OCI-LY1 (cell line): ENCODE data around the gene KMT5C.

Source experiments
- H2AFZ ChIP-seq: fragments of 200-600 bp; sonication (generic), shearing (Covaris generic); 2 replicates; pipeline ENCODE4 v1.6.0; 2014; ENCODE audit warnings: antibody characterized with exemption, mild to moderate bottlenecking, low read length
- H3F3A ChIP-seq: fragments of 200-600 bp; sonication (generic), shearing (Covaris generic); 2 replicates; pipeline ENCODE4 v1.6.0; 2014; ENCODE audit warnings: mild to moderate bottlenecking, antibody characterized with exemption, low read length, moderate library complexity; ENCODE audit not compliant: insufficient read depth
- H3K27ac ChIP-seq: fragments of 200-600 bp; sonication (generic); 2 replicates; pipeline ENCODE4 v1.5.1; 2014; ENCODE audit warnings: low read length, mixed run types, mild to moderate bottlenecking, low read depth; ENCODE audit not compliant: poor library complexity, severe bottlenecking
- H3K27me3 ChIP-seq: fragments of 200-600 bp; sonication (generic); 2 replicates; pipeline ENCODE4 v1.6.0; 2014; ENCODE audit warnings: antibody characterized with exemption, mild to moderate bottlenecking, low read length, moderate library complexity; ENCODE audit not compliant: insufficient read depth
- H3K36me3 ChIP-seq: fragments of 200-600 bp; sonication (generic); 2 replicates; pipeline ENCODE4 v1.6.1; 2014; ENCODE audit warnings: mild to moderate bottlenecking, antibody characterized with exemption, low read length, moderate library complexity, mixed read lengths; ENCODE audit not compliant: insufficient read depth
- H3K4me1 ChIP-seq: fragments of 200-600 bp; sonication (generic); 2 replicates; pipeline ENCODE4 v1.5.1; 2014; ENCODE audit warnings: mild to moderate bottlenecking, low read length, moderate library complexity; ENCODE audit not compliant: insufficient read depth, severe bottlenecking
- H3K4me2 ChIP-seq: fragments of 200-600 bp; sonication (generic), shearing (Covaris generic); 2 replicates; pipeline ENCODE4 v1.6.1; 2014; ENCODE audit warnings: low read length
- H3K4me3 ChIP-seq: fragments of 200-600 bp; sonication (generic); 2 replicates; pipeline ENCODE4 v1.5.1; 2014; ENCODE audit warnings: low read length, low read depth, mild to moderate bottlenecking, mixed read lengths; ENCODE audit not compliant: poor library complexity, severe bottlenecking
- H3K79me2 ChIP-seq: fragments of 200-600 bp; shearing (Covaris generic); 2 replicates; pipeline ENCODE4 v1.6.1; 2016; ENCODE audit warnings: mixed run types, low read length, mixed read lengths; ENCODE audit not compliant: insufficient read depth
- H3K9ac ChIP-seq: fragments of 200-600 bp; sonication (generic), shearing (Covaris generic); 2 replicates; pipeline ENCODE4 v1.6.1; 2014; ENCODE audit warnings: mild to moderate bottlenecking, low read length, mixed read lengths
- H3K9me2 ChIP-seq: fragments of 200-600 bp; sonication (generic), shearing (Covaris generic); 2 replicates; pipeline ENCODE4 v1.6.1; 2014; ENCODE audit warnings: low read depth, mild to moderate bottlenecking, low read length, mixed read lengths
- H3K9me3 ChIP-seq: fragments of 200-600 bp; shearing (Covaris generic); 2 replicates; pipeline ENCODE4 v1.6.1; 2014; ENCODE audit warnings: low read length, mixed read lengths
- H4K20me1 ChIP-seq: fragments of 200-600 bp; sonication (generic), shearing (Covaris generic); 2 replicates; pipeline ENCODE4 v1.6.0; 2016; ENCODE audit warnings: mild to moderate bottlenecking, low read length; ENCODE audit not compliant: insufficient read depth
- CTCF ChIP-seq: fragments of 200-600 bp; sonication (generic), shearing (Covaris generic); IDR thresholded peaks from 2 replicates; pipeline ENCODE4 v1.5.1; 2017; ENCODE audit warnings: mild to moderate bottlenecking, antibody characterized with exemption, low read length, moderate library complexity, mixed read lengths
- EZH2 ChIP-seq: fragments of 200-600 bp; sonication (generic), shearing (Covaris generic); IDR thresholded peaks from 2 replicates; pipeline ENCODE4 v1.8.0; 2017; ENCODE audit warnings: borderline replicate concordance, mixed run types, mild to moderate bottlenecking, antibody characterized with exemption, low read length, moderate library complexity, mixed read lengths

KMT5C gene

GRCh38 chr19:55344444-55344843 lies 4.8 kb downstream of the KMT5C start:
- Histone ChIP-seq H3K27ac (no peak overlapping the region), H3K36me3 (peaks cover 21% of the 10 kb centered on the region), H3K4me1 (peaks cover 16% of the 10 kb centered on the region), H3K4me3 (no peak overlapping the region), H3K27me3 (no peaks in the 10 kb centered on the region), H3K4me2 (no peak overlapping the region), H3K9ac (no peak overlapping the region), H3F3A (no peaks in the 10 kb centered on the region), H4K20me1 (no peaks in the 10 kb centered on the region), H3K9me2 (no peaks in the 10 kb centered on the region), H3K79me2 (no peaks in the 10 kb centered on the region), H3K9me3 (no peaks in the 10 kb centered on the region), H2AFZ (no peak overlapping the region)
- TF ChIP-seq CTCF (no peak), EZH2 (no peak)

DNA sequence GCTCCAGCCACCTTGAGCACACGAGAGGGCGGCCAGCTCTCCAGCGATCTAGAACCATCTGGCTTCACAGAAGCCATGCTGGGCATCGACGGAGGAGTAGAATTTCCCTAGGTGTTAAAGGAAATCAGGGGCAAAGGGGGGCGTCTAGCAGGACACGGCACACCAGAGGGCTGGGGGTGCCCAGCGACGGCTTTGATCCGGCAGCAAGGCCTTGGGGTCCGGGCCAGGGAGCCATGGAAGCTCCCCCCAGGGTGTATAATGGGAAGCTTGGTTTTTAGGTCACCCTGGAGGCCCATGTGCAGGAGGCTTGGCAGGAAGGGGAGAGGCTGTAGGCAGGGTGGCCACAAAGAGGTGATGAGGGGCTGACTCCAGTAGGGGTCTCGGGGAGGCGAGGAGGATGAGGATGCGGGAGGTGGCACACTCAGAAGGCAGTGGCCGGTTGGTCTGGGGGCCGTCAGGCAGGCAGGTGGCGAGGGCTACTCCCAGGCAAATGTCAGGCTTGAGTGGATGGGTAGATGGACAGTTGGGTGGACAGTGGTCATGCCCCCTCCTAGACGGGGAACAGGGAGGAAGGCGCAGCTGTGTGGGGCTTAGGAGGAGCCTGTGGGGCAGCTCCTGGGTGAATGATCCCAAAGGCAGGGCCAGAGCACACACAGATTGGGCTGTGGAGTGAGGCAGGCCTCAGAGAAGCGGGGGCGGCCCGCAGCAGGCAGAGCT lies 5.6 kb downstream of the KMT5C start:
- H3K4me1 ChIP-seq: peaks cover 15% of the 10 kb centered on the region
- no peaks in the 10 kb centered on the region for H3K9me2 ChIP-seq
- TF ChIP-seq CTCF (no peak), EZH2 (no peak)
- H3F3A ChIP-seq: no peaks in the 10 kb centered on the region
- H3K9me3 ChIP-seq: no peaks in the 10 kb centered on the region
- H3K27ac ChIP-seq: no peak overlapping the region
- H3K79me2 ChIP-seq: no peaks in the 10 kb centered on the region
- no peak overlapping the region for H3K4me3 ChIP-seq
- H4K20me1 ChIP-seq: no peaks in the 10 kb centered on the region
- H3K27me3 ChIP-seq: no peaks in the 10 kb centered on the region
- H3K4me2 ChIP-seq: no peak overlapping the region
- H3K9ac ChIP-seq: no peak overlapping the region
- no peak overlapping the region for H2AFZ ChIP-seq
- peaks cover 21% of the 10 kb centered on the region for H3K36me3 ChIP-seq

- no peaks in the 10 kb centered on the region for H4K20me1 ChIP-seq
- H3K36me3 ChIP-seq: peaks cover 21% of the 10 kb centered on the region
- H3K79me2 ChIP-seq: no peaks in the 10 kb centered on the region
- TF ChIP-seq EZH2 (no peak), CTCF (no peak)
- H3K4me1 ChIP-seq: peaks cover 7% of the 10 kb centered on the region
- H3K9ac ChIP-seq: no peak overlapping the region
- H3K27me3 ChIP-seq: no peaks in the 10 kb centered on the region
- no peak overlapping the region for H3K4me2 ChIP-seq
- no peaks in the 10 kb centered on the region for H3K9me3 ChIP-seq
- H3K27ac ChIP-seq: no peak overlapping the region
- H3K9me2 ChIP-seq: no peaks in the 10 kb centered on the region
- no peak overlapping the region for H2AFZ ChIP-seq
- H3K4me3 ChIP-seq: no peak overlapping the region
- no peaks in the 10 kb centered on the region for H3F3A ChIP-seq
Measured at GRCh38 chr19:55345818-55346724, 6.4 kb downstream of the KMT5C start.
